HG02938 (cell line): Measurements from ENCODE around the gene PREX1.
"Not testable (repeated sequence)": the region's sequence is repeated elsewhere in the genome, so short reads cannot be mapped to it uniquely, and the experiment has no call there.

Source experiments
- ATAC-seq: cut with Tn5 transposase; IDR thresholded peaks from one replicate; pipeline ENCODE4 v1.9.1; 2021; ENCODE audit warnings: mild to moderate bottlenecking, moderate library complexity; ENCODE audit not compliant: unreplicated experiment

The PREX1 gene

GRCh38 chr20:48598303-48598941 is 229.4 kb downstream of the PREX1 start:
- not testable (repeated sequence) for ATAC-seq

- no peak for ATAC-seq
Measured at GRCh38 chr20:48597521-48598302, 230.1 kb downstream of the PREX1 start.

- no peak for ATAC-seq
Measured at GRCh38 chr20:48596334-48596898, 231.4 kb downstream of the PREX1 start.

- ATAC-seq: no peak
Measured at GRCh38 chr20:48595495-48596333, 232.1 kb downstream of the PREX1 start.

GRCh38 chr20:48594533-48594932 is 233.3 kb downstream of the PREX1 start:
- ATAC-seq: no peak

- ATAC-seq: no peak
Measured at GRCh38 chr20:48592107-48592940, 235.5 kb downstream of the PREX1 start.

- no peak for ATAC-seq
Measured at GRCh38 chr20:48586730-48587129, 241.1 kb downstream of the PREX1 start.

- no peak for ATAC-seq
Measured at GRCh38 chr20:48585061-48585870, 242.5 kb downstream of the PREX1 start.

GRCh38 chr20:48584391-48585060 is 243.3 kb downstream of the PREX1 start:
- no peak for ATAC-seq

- ATAC-seq: no peak
Measured at GRCh38 chr20:48583801-48584200, 244.0 kb downstream of the PREX1 start.

GRCh38 chr20:48583171-48583570 is 244.6 kb downstream of the PREX1 start:
- no peak for ATAC-seq

- ATAC-seq: no peak
Measured at GRCh38 chr20:48582673-48582985, 245.2 kb downstream of the PREX1 start.

- ATAC-seq: no peak
Measured at GRCh38 chr20:48581167-48581566, 246.6 kb downstream of the PREX1 start.

- ATAC-seq: no peak
Measured at GRCh38 chr20:48578397-48579098, 249.3 kb downstream of the PREX1 start.

- no peak for ATAC-seq
Measured at GRCh38 chr20:48577557-48577956, 250.2 kb downstream of the PREX1 start.

GRCh38 chr20:48574383-48574782 is 253.4 kb downstream of the PREX1 start:
- no peak for ATAC-seq
